GM12878 (cell line): ENCODE data around the gene CCDC107. TPM values are rescaled to one million over a fixed set of nuclear protein-coding genes. Genes with fewer than 3 reads are reported as not detected.
A peak's percentile ranks its signal among the peaks of the same experiment; 100 is the strongest.

Source experiments
- BHLHE40 ChIP-seq, 2 experiments: fragments of 450-650 bp in 1 of 2; IDR thresholded peaks; 2 replicates each; pipeline ENCODE4 v1.6.1; 2011 to 2017; ENCODE audit warnings: low read depth in 2 of 2, borderline replicate concordance in 1 of 2, improper control_type of control experiment in 1 of 2, low read length in 1 of 2, mild to moderate bottlenecking in 1 of 2
- BRCA1 ChIP-seq: IDR thresholded peaks from 2 replicates; pipeline ENCODE4 v1.6.1; 2011; ENCODE audit warnings: low read depth, low read length, improper control_type of control experiment
- CBX5 ChIP-seq: sonication (generic); IDR thresholded peaks from 2 replicates; pipeline ENCODE4 v1.6.1; 2016; ENCODE audit warnings: low read depth, moderate library complexity, mild to moderate bottlenecking, inconsistent platforms
- CHD4 ChIP-seq: fragments of 200-600 bp; sonication (generic); IDR thresholded peaks from 2 replicates; pipeline ENCODE4 v1.6.1; 2016; ENCODE audit warnings: mild to moderate bottlenecking
- EZH2 ChIP-seq: IDR thresholded peaks from 2 replicates; pipeline ENCODE4 v1.6.1; 2012; ENCODE audit warnings: low read depth, mild to moderate bottlenecking, control low read depth, inconsistent platforms, low read length, borderline replicate concordance; ENCODE audit not compliant: control insufficient read depth
- FOS ChIP-seq: IDR thresholded peaks from 3 replicates; pipeline ENCODE4 v1.6.1; 2011; ENCODE audit warnings: borderline replicate concordance; ENCODE audit not compliant: insufficient read length; ENCODE audit errors: extremely low read depth
- HCFC1 ChIP-seq: fragments of 150-350 bp; IDR thresholded peaks from 2 replicates; pipeline ENCODE4 v1.6.1; 2014; ENCODE audit warnings: low read length
- HDAC2 ChIP-seq: fragments of 200-600 bp; sonication (generic); IDR thresholded peaks from 2 replicates; pipeline ENCODE4 v1.6.1; 2017
- IRF4 ChIP-seq: IDR thresholded peaks from 2 replicates; pipeline ENCODE4 v1.6.1; 2011; ENCODE audit warnings: low read depth, low read length
- KLF5 ChIP-seq: fragments of 450-650 bp; IDR thresholded peaks from 2 replicates; pipeline ENCODE4 v1.6.1; 2014; ENCODE audit warnings: mild to moderate bottlenecking; ENCODE audit not compliant: partially characterized antibody
- LARP7 ChIP-seq: fragments of 450-650 bp; IDR thresholded peaks from 2 replicates; pipeline ENCODE4 v1.6.1; 2017; ENCODE audit warnings: mild to moderate bottlenecking
- MTA2 ChIP-seq: fragments of 450-650 bp; IDR thresholded peaks from 2 replicates; pipeline ENCODE4 v1.6.1; 2016; ENCODE audit warnings: low read depth, mild to moderate bottlenecking, moderate library complexity
- MYB ChIP-seq: fragments of 150-350 bp; IDR thresholded peaks from 2 replicates; pipeline ENCODE4 v1.6.1; 2014; ENCODE audit warnings: mild to moderate bottlenecking, low read depth, low read length, borderline replicate concordance
- NBN ChIP-seq: fragments of 450-650 bp; IDR thresholded peaks from 2 replicates; pipeline ENCODE4 v1.6.1; 2016
- NFYB ChIP-seq: IDR thresholded peaks from 2 replicates; pipeline ENCODE4 v1.6.1; 2011; ENCODE audit warnings: low read depth, mild to moderate bottlenecking, low read length, improper control_type of control experiment, moderate library complexity; ENCODE audit not compliant: insufficient read depth
- NR2C1 ChIP-seq: fragments of 450-650 bp; IDR thresholded peaks from 2 replicates; pipeline ENCODE4 v1.6.1; 2017; ENCODE audit warnings: antibody characterized with exemption, mild to moderate bottlenecking, moderate library complexity
- PAX8 ChIP-seq: fragments of 450-650 bp; IDR thresholded peaks from 2 replicates; pipeline ENCODE4 v1.6.1; 2017; ENCODE audit warnings: mild to moderate bottlenecking, moderate library complexity
- RAD21 ChIP-seq: IDR thresholded peaks from 2 replicates; pipeline ENCODE4 v1.6.1; 2011; ENCODE audit warnings: mild to moderate bottlenecking, low read depth, low read length, moderate library complexity; ENCODE audit not compliant: insufficient read depth
- RAD51 ChIP-seq: fragments of 450-650 bp; IDR thresholded peaks from 2 replicates; pipeline ENCODE4 v1.6.1; 2016; ENCODE audit warnings: moderate library complexity, mild to moderate bottlenecking, inconsistent platforms
- SRF ChIP-seq, 2 experiments: IDR thresholded peaks; 2 replicates each; pipeline ENCODE4 v1.6.1; 2011; ENCODE audit warnings: low read depth in 2 of 2, low read length in 2 of 2, mild to moderate bottlenecking in 1 of 2, moderate library complexity in 1 of 2
- STAT3 ChIP-seq: IDR thresholded peaks from 2 replicates; pipeline ENCODE4 v1.6.1; 2011; ENCODE audit warnings: low read depth, low read length, improper control_type of control experiment
- TCF3 ChIP-seq: IDR thresholded peaks from 2 replicates; pipeline ENCODE4 v1.6.1; 2012; ENCODE audit warnings: low read depth, mild to moderate bottlenecking, low read length, borderline replicate concordance; ENCODE audit not compliant: insufficient read depth
- ZBTB4 ChIP-seq: fragments of 450-650 bp; formaldehyde crosslinking; IDR thresholded peaks from 2 replicates; pipeline ENCODE4 v1.4.0; 2022; ENCODE audit warnings: mild to moderate bottlenecking, moderate library complexity
- ZNF217 ChIP-seq: fragments of 450-650 bp; IDR thresholded peaks from 2 replicates; pipeline ENCODE4 v1.6.1; 2017; ENCODE audit warnings: antibody characterized with exemption, mild to moderate bottlenecking
- polyA plus RNA-seq, 11 experiments: library from polyadenylated mRNA; depleted of rRNA in 4 of 11; unstranded in 6 of 11; stranded (reverse) in 5 of 11; fragments of >200 nt; fragmentation: Nextera tagmentation in 4 of 11; fragmentation: Illumina TruSeq in 1 of 11; extraction: Ambion mirVana in 4 of 11; extraction: Trizol in 1 of 11; gene quantifications; 1 replicate in 1 of 11; 2 replicates in 10 of 11; pipeline versions ENCODE4 v1.2.1 to v1.2.3, GENCODE V29; 2011 to 2016; ENCODE audit warnings: inconsistent platforms in 2 of 11, missing spikeins in 2 of 11, low read depth in 1 of 11
- total RNA-seq, 4 experiments: library from RNA; depleted of rRNA in 3 of 4; stranded (reverse); fragments of >200 nt in 3 of 4; fragmentation: Illumina TruSeq in 1 of 4; extraction: Trizol in 1 of 4; gene quantifications; 2 replicates each; pipeline versions ENCODE4 v1.2.1 to v1.2.3, GENCODE V29; 2013 to 2021
- TF ChIP-seq, protein P1 (sequence below): IDR thresholded peaks from 2 replicates; pipeline ENCODE4 v1.6.1; 2012; ENCODE audit warnings: low read length, inconsistent platforms
- TF ChIP-seq, protein P2 (sequence below): IDR thresholded peaks from 2 replicates; pipeline ENCODE4 v1.6.1; 2011; ENCODE audit warnings: borderline replicate concordance, low read depth, mild to moderate bottlenecking, moderate library complexity, low read length; ENCODE audit not compliant: insufficient read depth, poor library complexity, severe bottlenecking

The CCDC107 gene
- total and polyA plus RNA-seq, 10 of the 15 experiments (the other 5 are each of a cell fraction or from before 2014, with no cell fraction given): 0.19 to 18.3 (median 10.6) TPM

GRCh38 chr9:35658137-35658967 lies at the start of gene CCDC107 (continued):
- TF ChIP-seq, protein P1, sequence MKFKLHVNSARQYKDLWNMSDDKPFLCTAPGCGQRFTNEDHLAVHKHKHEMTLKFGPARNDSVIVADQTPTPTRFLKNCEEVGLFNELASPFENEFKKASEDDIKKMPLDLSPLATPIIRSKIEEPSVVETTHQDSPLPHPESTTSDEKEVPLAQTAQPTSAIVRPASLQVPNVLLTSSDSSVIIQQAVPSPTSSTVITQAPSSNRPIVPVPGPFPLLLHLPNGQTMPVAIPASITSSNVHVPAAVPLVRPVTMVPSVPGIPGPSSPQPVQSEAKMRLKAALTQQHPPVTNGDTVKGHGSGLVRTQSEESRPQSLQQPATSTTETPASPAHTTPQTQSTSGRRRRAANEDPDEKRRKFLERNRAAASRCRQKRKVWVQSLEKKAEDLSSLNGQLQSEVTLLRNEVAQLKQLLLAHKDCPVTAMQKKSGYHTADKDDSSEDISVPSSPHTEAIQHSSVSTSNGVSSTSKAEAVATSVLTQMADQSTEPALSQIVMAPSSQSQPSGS: no peak
- TF ChIP-seq FOS (no peak), MYB (no peak), HDAC2 (no peak), TCF3 (peak; percentile 34; the same call in 1 of the 2 replicates), LARP7 (peak; percentile 96), NR2C1 (no peak), STAT3 (no peak), KLF5 (no peak), EZH2 (no peak), IRF4 (no peak), MTA2 (peak; percentile 15; the same call in 1 of the 2 replicates), CHD4 (no peak), NFYB (no peak), NBN (0 out of 2 replicates have a peak, but pooled peaks have one; percentile 22), ZBTB4 (CRISPR knock-in tag) (no peak), RAD21 (peak; percentile 58), BRCA1 (no peak), ZNF217 (peak; percentile 75; the same call in 1 of the 2 replicates), BHLHE40 (IDR thresholded peaks at IDR 0.05; ENCODE audit: borderline replicate concordance in 1 of 2, low read depth in 2 of 2, low read length in 1 of 2) (peak in 1 of 2 experiments; percentile 56; a peak in 2 of 4 replicates), PAX8 (no peak), HCFC1 (peak; percentile 7; the same call in 1 of the 2 replicates), RAD51 (no peak), CBX5 (no peak), SRF (IDR thresholded peaks at IDR 0.05; ENCODE audit: low read depth in 2 of 2, low read length in 2 of 2) (no peak)
- TF ChIP-seq, protein P2, sequence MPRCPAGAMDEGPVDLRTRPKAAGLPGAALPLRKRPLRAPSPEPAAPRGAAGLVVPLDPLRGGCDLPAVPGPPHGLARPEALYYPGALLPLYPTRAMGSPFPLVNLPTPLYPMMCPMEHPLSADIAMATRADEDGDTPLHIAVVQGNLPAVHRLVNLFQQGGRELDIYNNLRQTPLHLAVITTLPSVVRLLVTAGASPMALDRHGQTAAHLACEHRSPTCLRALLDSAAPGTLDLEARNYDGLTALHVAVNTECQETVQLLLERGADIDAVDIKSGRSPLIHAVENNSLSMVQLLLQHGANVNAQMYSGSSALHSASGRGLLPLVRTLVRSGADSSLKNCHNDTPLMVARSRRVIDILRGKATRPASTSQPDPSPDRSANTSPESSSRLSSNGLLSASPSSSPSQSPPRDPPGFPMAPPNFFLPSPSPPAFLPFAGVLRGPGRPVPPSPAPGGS: no peak
